Mammary epithelial cell (primary cell): ENCODE measurements around the gene RALY.

Experiments
- EZH2 ChIP-seq: IDR thresholded peaks from 2 replicates; pipeline ENCODE4 v1.6.1; 2012; ENCODE audit warnings: low read length, inconsistent platforms, borderline replicate concordance
- TF ChIP-seq, protein P1 (sequence below), 2 donors: IDR thresholded peaks in 1 of 2; conservative IDR thresholded peaks in 1 of 2; 2 replicates each; pipeline ENCODE4 v1.5.1; 2011 to 2012; ENCODE audit warnings: inconsistent platforms in 2 of 2, low read length in 2 of 2, mild to moderate bottlenecking in 2 of 2, control low read depth in 1 of 2, low read depth in 1 of 2; ENCODE audit not compliant: insufficient read depth in 1 of 2; ENCODE audit errors: extremely low read depth in 1 of 2

DNA sequence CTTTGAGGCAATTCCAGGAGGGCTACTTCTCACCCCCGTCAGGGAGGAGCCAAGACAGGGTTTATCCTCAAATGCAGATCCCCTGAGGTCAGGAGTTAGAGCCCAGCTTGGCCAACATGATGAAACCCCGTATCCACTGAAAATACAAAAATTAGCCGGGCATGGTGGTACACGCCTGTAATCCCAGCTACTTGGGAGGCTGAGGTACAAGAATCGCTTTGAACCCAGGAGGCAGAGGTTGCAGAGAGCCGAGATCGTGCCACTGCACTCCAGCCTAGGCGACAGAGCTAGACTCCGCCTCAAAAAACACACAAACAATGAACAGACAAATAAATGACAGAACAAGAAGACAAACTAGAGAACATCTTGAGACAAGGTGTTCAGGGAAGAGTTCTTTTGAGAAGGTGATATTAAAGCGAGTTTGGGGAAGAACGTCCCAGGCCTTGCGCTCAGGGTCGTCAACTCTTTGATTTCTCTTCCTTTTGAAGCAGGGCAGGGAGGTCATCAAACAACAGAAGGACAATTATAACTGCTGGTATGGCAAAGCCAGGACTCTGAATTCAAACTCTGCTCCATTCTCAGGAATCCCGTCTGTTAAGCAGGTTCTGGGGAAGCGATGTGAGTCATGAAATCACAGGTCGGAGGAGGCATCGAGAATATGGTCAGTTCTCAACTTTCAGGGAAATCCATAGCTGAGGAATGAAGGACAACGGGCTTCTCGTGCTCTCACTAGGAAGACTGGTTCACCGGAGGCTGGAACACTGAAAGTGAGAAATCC, 1.4 kb upstream of the RALY start:
- TF ChIP-seq, protein P1, sequence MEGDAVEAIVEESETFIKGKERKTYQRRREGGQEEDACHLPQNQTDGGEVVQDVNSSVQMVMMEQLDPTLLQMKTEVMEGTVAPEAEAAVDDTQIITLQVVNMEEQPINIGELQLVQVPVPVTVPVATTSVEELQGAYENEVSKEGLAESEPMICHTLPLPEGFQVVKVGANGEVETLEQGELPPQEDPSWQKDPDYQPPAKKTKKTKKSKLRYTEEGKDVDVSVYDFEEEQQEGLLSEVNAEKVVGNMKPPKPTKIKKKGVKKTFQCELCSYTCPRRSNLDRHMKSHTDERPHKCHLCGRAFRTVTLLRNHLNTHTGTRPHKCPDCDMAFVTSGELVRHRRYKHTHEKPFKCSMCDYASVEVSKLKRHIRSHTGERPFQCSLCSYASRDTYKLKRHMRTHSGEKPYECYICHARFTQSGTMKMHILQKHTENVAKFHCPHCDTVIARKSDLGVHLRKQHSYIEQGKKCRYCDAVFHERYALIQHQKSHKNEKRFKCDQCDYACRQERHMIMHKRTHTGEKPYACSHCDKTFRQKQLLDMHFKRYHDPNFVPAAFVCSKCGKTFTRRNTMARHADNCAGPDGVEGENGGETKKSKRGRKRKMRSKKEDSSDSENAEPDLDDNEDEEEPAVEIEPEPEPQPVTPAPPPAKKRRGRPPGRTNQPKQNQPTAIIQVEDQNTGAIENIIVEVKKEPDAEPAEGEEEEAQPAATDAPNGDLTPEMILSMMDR (conservative IDR thresholded peaks at IDR 0.05 in 1 of 2, IDR thresholded peaks at IDR 0.05 in 1 of 2; ENCODE audit: extremely low read depth in 1 of 2, insufficient read depth in 1 of 2, low read depth in 1 of 2, low read length in 2 of 2): no peak
- no peak for TF ChIP-seq EZH2
